Activated T-cell treated with anti-CD3 and anti-CD28 coated beads for 1 hour (primary cell): Measurements from ENCODE around the gene KRTAP10-3.
"Not testable (repeated sequence)": the region's sequence is repeated elsewhere in the genome, so short reads cannot be mapped to it uniquely, and the experiment has no call there.

Source experiments
- DNase-seq: peaks from one replicate; pipeline ENCODE4 v3.0.0-alpha.2; 2020; ENCODE audit warnings: low read depth

KRTAP10-3 gene

GRCh38 chr21:44590311-44590721 is 31.7 kb upstream of the KRTAP10-3 start:
- no peak for DNase-seq

GRCh38 chr21:44589586-44590305 is 31.2 kb upstream of the KRTAP10-3 start:
- no peak for DNase-seq

- no peak for DNase-seq
These were observed 30.5 kb upstream of the KRTAP10-3 start for GRCh38 chr21:44589094-44589493.

- no peak for DNase-seq
These were observed 27.3 kb upstream of the KRTAP10-3 start for GRCh38 chr21:44585892-44586291.

- no peak for DNase-seq
These were observed 25.2 kb upstream of the KRTAP10-3 start for GRCh38 chr21:44583800-44584147.

GRCh38 chr21:44583089-44583799 is 24.6 kb upstream of the KRTAP10-3 start:
- no peak for DNase-seq

GRCh38 chr21:44582055-44582454 is 23.5 kb upstream of the KRTAP10-3 start:
- no peak for DNase-seq

GRCh38 chr21:44581158-44581557 is 22.6 kb upstream of the KRTAP10-3 start:
- DNase-seq: no peak

GRCh38 chr21:44580231-44580821 is 21.7 kb upstream of the KRTAP10-3 start, which contains the start of gene KRTAP10-5:
KRTAP10-5 (minus strand) TSS chr21:44580604; CDS start chr21:44580578, 26 bp downstream.
- DNase-seq: not testable (repeated sequence)

- DNase-seq: no peak
These were observed 21.2 kb upstream of the KRTAP10-3 start for GRCh38 chr21:44579833-44580144.

- DNase-seq: no peak
These were observed 20.6 kb upstream of the KRTAP10-3 start for GRCh38 chr21:44579056-44579832.

- no peak for DNase-seq
These were observed 19.9 kb upstream of the KRTAP10-3 start for GRCh38 chr21:44578371-44579055.

- DNase-seq: no peak
These were observed 17.4 kb upstream of the KRTAP10-3 start for GRCh38 chr21:44576025-44576420.

GRCh38 chr21:44575307-44576024 is 16.9 kb upstream of the KRTAP10-3 start:
- DNase-seq: no peak

- DNase-seq: no peak
These were observed 16.1 kb upstream of the KRTAP10-3 start for GRCh38 chr21:44574457-44575306.

GRCh38 chr21:44573630-44574456 is 15.2 kb upstream of the KRTAP10-3 start, which contains the start of gene KRTAP10-4:
KRTAP10-4 (plus strand) TSS chr21:44573729; CDS start chr21:44573759, 30 bp downstream.
- not testable (repeated sequence) for DNase-seq

GRCh38 chr21:44572959-44573583 is 14.5 kb upstream of the KRTAP10-3 start:
- DNase-seq: no peak

GRCh38 chr21:44571844-44572782 is 13.5 kb upstream of the KRTAP10-3 start:
- DNase-seq: no peak
